LoVo (cell line): ENCODE measurements around the gene MICU1.
"Not testable (repeated sequence)": the region's sequence is repeated elsewhere in the genome, so short reads cannot be mapped to it uniquely, and the experiment has no call there.

Experiments
- DNase-seq: peaks from one replicate; pipeline ENCODE4 v3.0.0-alpha.2; 2016; ENCODE audit warnings: low spot score

MICU1 gene

DNA sequence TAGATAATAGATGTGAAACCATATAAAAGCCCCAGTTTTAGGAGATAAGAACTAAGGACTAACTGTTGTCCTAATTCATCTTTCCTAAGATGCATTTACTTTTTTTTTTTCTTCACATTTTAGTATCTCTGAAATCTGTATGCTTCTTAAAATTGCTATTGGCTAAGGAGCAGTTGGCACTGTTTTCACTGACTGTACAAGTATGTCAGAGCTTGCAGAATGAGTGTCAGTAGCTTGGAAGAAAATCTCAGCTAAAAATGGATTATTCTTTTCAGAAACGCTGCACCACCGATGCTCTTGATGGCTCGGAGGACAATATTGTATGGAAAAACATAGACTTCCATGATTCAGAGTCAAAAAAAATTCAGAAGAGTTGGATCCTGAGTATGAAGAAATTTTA, 180.0 kb downstream of the MICU1 start:
- DNase-seq: no peak

DNA sequence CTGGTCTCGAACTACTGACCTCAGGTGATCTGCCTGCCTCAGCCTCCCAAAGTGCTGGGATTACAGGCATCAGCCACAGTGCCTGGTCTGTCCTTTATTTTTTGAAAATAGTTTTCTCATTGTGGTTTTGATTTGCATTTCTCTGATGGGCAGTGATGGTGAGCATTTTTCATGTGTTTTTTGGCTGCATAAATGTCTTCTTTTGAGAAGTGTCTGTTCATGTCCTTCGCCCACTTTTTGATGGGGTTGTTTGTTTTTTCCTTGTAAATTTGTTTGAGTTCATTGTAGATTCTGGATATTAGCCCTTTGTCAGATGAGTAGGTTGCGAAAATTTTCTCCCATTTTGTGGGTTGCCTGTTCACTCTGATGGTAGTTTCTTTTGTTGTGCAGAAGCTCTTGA, 182.9 kb downstream of the MICU1 start:
- not testable (repeated sequence) for DNase-seq

DNA sequence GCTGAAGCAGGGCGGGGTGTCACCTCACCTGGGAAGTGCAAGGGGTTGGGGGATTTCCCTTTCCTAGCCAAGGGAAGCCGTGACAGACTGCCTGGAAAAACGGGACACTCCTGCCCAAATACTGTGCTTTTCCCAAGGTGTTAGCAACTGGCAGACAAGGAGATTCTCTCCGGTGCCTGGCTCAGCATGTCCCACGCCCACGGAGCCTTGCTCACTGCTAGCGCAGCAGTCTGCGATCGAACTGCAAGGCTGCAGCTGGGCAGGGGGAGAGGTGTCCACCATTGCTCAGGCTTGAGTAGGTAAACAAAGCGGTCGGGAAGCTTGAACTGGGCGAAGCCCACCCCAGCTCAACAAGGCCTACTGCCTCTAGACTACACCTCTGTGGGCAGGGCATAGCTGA, 190.3 kb downstream of the MICU1 start:
- no peak for DNase-seq

DNA sequence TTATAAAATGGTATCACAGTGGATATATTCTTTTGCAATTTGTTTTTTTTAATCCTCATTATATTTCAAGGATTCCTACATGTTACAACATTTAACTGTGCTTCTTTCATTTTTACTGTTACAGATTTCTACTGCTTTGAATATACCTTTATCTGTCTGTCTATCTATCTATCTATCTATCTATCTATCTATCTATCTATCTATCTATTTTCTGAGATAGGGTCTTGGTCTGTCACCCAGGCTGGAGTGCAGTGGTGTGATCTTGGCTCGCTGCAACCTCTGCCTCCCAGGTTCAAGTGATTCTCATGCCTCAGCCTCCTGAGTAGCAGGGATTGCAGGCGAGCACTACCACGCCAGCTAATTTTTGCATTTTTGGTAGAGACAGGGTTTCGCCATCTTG, 194.9 kb downstream of the MICU1 start:
- DNase-seq: not testable (repeated sequence)

DNA sequence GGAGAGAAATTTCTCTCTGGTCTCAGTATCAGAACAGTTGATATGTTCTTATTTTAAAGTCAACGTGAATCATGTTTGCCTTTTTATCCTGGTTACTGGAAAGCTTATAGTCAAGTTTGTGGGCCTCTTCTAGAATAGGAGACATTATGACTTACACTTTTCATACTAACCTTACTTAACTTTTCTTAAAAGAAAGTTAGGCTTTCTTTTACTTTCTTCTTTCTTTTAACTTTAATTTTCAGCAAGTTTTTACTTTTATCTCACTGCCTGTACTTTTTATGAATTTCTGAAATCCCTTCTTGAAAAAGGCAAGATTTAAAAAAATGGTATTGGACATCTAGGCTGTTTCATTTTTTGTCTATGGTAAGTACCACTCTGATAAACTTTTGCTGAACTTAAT, 195.9 kb downstream of the MICU1 start:
- no peak for DNase-seq

DNA sequence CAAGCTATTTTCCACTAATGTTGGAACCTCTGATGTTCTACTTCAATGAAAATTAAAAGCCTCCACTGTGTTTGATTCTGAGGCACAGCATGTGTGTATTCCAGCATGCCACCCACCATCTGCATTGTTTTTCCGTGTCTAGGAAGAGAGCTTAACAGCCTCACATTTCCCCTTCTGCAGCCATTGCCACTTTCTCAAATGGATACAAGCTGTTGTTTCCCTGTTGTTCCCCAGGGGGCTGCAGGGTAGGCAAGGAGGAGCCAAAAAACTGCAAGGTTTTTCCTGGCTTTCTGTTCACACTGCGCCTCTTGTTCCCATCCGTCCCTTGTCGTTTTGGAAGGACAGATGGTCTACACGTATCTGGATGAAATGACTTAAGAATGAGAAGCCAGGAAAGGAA, 198.9 kb downstream of the MICU1 start:
- no peak for DNase-seq

DNA sequence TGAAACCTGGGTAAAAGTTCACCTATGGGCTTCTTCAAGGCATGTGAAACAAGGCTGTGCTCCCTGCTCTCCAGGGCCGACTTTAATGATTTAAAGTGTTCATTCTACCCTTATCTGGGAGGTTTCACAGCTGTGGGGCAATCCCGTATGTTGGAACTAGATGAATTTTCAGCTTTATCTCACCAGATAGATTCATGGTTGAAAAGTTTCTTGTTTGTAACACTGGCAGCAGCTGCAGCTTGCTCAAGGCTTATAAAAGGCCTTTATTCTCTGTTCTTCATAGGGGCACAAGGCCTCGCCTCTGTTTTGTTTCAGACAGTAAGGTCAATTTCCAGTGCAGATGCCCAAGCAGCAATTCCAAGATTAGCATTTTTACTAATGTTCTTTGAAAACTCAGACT, 200.7 kb downstream of the MICU1 start:
- no peak for DNase-seq

DNA sequence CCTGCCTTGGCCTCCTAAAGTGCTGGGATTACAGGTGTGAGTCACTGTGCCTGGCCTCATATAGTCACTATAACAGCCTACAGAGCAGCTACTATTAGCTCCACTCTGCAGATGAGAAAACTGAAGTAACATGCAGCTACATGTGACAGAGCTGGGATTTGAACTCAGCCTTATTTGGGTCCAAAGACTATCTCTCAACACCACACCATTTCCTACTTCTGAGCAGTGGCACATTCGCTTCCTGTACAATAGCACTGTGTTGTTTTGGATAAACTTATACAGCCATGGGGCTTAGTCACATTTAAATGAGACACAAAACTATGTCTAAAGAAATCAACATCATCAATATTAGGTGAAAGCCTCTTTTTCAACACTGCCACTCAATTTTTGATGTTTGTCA, 201.3 kb downstream of the MICU1 start:
- DNase-seq: no peak

DNA sequence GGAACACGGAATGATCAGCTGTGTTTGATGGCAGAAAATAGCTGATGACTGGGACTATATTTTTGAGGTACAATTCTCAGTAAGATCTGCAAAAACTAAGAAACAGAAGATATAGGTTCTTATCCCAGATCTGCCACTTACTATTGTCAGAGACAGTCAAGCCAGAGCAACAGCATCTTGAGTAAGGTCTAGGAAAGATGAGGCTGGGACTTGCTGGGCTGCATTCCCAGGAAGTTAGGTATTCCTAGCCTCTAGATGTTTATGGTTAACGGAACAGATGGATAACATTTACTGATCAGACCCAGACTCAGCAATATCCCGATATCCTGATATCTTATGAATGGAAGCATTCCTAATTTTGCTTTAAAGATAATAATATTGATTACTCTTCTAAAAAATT, 202.5 kb downstream of the MICU1 start:
- no peak for DNase-seq

DNA sequence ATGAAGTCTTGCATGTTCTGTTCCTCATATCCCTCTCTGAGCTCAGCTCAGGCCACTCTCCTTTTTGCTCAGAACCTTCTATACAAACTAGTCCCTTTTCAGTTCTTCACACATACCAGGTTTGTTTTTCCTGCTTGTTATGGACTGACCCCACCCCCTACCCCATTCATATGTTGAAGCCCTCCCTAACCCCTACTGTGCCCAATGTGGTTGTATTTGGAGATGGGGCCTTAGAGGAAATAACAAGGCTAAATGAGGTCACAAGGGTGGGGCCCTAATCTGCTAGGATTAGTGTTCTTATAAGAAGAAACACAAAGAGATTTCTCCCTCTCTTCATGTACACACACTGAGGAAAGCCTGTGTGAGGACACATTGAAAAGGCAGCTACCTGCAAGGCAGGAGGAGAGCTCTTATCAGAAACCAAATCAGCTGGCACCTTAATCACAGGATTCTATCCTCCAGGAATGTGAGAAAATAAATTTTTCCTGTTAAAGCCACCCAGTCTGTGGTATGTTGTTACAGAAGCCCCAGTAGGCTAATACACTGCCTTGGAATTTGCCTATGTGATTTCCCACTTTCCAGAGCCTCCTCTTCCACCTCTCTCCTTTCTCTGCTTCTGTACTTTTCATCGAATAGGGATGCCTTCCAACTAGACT, 203.9 kb downstream of the MICU1 start:
- no peak for DNase-seq

DNA sequence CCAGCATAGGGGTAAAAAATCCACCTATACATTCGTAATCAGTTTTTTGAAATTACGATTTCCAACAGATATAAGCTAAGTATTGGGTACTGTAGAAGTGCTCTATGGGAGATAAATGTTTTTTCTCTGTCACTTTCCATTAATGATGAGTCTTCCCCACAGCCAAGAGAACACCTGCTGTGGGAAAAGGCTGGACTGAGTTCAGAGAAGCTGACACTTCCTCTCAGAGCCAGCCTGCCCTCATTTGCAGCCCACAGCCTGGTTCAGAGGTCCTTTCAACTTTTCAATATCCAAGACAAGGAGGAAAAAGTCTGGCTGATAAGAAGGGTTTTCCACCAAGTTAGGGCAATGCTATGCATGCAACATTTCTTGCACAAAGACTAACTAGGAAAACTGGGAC, 206.6 kb downstream of the MICU1 start:
- no peak for DNase-seq

DNA sequence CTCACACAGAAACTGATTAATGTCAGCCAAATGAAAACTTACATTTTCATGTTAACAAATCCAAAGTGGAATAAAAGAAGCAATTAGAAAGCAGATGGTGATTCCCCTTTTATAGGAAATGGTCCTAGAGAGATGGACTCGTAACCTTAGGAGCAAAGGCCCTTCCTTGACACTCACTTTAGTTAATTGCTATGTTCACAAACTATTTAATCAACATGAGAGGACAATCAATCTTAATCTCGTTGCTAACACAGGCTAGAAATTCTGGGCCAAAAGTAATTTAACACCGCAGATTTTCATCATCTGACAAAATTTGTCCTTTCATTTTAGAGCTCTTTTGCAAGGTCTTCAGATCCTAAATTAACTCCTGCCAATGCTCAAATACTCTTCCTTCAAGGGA, 207.2 kb downstream of the MICU1 start:
- DNase-seq: no peak

DNA sequence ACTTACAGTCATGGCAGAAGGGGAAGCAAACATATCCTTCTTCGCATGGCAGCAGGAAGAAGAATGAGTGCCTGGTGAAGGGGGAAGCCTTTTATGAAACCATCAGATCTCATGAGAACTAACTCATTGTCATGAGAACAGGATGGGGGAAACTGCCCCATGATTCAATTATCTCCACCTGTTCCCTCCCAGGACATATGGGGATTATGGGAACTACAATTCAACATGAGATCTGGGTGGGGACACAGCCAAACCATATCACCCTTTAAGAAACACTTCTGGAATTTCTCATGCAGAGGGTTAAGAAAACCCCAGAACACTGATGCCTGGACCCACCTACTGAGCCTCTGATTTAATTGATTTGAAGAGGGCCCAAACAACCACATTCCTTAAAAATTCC, 207.9 kb downstream of the MICU1 start:
- no peak for DNase-seq

DNA sequence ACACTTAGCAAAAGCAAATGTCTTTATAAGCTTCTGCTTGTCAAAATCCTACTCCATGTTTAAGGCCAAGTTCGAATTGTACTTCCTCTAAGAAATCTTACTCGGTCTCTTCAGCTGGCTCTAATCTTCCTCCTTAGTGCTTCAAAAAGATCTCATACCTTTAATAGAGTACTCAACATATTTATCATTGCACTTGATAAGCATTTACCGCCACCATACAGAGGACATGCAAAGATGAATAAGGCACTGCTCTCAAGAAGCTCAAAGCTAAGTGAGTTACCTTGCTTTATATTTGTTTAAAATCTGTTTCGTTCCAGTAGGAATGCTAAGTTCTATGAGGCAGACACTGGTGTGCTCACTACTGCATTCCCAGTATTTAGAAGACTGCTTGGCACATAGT, 209.2 kb downstream of the MICU1 start:
- no peak for DNase-seq

DNA sequence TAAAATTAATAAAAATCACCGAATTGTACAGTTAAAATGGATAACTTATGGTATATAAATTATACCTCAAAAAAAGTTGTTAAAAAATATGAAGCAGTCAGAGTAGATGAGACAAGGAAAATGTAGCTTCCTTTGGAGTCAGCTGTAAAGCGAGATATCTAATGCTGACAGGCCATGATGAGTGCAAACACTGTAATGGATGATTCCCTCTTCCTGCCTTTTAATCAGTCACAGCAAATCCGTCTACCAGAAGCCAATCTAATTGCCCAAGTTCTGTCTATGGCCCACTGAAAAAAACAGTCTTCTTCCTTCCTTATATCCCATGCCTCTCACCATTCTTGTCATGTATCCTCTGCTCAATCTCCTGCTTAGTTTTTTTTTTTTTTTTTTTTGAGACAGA, 211.2 kb downstream of the MICU1 start:
- DNase-seq: no peak

DNA sequence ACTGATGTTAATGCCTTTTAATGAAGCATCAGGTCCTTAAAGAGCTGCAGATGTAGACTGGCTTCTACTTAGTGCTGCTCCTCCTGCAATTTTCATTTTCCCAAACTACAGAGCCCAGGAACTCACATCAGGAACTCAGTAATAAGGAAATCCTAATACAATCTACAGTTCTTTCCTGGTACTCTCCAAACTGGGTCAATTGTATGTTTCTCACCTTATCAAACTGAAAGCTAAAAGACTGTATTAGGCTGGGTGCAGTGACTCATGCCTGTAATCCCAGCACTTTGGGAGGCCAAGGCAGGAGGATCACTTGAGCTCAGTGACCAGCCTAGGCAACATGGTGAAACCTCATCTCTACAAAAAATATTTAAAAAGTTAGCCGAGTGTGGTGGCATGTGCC, 216.7 kb downstream of the MICU1 start:
- DNase-seq: no peak

DNA sequence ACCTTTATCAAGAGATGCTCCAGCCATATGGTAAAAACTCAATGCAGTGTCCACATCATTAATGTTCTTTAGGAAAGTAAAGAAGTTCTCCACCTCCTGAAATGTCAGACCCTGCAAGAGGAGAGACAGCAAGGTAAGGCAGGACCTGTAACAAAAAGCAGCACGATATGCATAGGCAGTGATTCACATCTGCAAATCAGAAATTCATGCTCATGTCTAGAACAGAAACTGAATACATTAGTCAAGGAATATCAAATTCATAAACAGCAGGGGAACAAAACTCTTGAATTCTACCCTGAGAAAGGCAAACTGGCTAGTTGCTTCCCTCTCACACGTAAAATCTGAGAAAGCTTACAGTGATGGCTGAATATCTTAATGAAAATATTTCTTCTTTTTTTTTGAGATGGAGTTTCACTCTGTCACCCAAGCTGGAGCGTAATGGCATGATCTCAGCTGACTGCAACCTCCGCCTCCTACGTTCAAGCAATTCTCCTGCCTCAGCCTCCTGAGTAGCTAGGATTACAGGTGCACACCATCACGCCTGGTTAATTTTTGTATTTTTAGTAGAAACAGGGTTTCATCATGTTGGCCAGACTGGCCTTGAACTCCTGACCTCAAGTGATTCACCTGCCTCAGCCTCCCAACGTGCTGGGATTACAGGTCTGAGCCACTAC, 217.8 kb downstream of the MICU1 start:
- no peak for DNase-seq

DNA sequence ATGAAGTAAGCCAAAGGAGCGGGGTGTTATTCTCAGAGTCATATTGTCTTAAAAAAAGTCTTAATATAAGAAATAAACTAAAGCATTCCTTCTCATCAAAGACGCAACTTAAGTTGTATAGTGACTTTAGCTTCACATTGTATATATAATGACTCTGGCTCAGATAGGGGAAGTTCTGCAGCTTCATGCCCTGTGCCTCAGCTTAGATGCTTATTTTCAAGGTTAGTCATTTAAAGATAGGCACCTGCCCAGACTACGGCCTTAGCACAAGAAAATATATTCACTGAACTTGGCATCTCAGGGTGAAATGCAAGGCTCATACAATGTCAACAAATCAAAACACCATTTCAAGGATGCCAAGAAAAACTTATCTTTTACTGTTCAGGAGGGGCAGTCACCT, 218.4 kb downstream of the MICU1 start:
- no peak for DNase-seq

DNA sequence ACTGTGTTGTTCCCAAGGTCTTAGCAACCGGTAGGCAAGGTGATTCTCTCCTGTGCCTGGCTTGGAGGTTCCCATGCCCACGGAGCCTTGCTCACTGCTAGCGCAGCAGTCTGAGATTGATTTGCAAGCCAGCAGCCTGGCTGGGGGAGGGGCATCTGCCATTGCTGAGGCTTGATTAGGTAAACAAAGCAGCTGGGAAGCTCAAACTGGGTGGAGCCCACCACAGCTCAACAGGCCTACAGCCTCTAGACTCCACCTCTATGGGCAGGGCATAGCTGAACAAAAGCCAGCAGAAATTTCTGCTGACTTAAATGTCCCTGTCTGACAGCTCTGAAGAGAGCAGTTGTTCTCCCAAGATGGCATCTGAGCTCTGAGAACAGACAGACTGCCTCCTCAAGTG, 230.3 kb downstream of the MICU1 start:
- not testable (repeated sequence) for DNase-seq

DNA sequence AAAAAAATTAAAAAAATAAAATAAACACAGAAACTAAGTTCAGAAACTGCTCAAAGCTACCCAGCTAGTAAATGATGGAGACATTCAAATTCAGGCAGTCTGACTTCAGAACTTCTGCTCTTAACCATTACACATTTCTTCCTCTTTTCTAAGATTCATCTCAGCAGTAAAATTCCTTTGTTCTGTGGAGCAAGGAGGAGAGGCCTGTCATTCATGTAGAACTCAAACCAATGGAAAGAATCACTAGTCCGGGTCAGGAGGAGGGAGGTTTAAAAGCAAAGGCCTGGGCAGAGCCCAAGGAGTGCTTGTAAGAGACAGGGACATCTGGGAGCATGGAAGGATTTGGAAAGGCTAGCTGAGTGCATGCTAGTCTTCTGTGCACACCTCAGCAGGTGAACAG, 233.3 kb downstream of the MICU1 start:
- no peak for DNase-seq

DNA sequence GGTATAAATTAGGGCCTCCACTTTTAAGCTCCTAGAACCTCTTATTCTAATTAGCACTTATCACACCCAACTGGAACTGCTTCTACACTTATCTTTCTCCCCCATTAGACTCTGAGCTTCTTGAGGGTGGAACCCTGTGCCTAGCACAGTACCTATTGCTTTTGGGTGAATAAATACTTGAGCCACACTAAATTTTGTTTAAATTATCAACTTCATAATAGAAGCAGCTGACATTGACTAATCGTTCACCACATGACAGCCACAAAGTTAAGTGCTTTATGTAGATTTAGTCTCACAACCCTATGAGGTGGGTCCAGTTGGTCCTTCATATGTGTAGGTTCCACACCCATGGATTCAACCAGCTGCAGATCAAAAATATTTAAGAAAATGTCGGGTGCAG, 235.1 kb downstream of the MICU1 start:
- no peak for DNase-seq

DNA sequence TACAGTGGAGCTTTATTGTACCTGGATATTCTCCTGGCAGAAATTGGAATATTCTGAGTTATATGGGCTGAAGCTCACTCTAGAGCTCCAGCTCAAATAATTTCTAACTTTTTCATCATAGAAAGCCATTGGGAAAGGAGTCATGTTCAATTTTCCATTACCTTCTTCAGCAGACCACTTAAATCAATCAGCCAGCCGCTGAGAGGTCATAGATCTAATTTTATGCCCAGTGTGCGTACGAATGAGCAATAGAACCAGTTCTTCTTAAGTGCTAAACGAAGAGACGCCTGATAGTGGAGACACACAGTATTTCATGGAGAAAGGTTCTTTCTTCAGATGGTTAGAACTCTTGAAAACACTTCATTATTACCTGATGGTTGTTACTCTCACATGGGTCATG, 236.2 kb downstream of the MICU1 start:
- DNase-seq: no peak

DNA sequence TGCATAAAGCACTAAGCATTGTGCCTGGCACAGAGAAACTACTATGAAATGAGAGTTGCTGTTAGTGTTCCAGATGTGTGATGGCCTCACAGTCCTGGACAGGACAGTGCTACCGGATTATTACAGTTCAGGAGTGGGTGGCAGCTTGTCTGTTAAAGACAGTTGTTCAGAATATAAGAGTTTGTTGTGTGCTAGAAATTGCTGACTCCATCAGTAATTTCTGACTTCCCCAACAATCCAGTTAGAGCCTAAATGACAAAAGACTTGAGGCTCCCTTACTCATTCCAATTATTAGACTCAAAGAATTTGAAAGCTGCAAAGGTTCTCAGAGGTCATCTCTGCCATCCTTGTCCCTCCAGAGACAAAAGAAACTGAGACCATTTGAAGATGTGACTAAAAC, 236.9 kb downstream of the MICU1 start:
- no peak for DNase-seq

DNA sequence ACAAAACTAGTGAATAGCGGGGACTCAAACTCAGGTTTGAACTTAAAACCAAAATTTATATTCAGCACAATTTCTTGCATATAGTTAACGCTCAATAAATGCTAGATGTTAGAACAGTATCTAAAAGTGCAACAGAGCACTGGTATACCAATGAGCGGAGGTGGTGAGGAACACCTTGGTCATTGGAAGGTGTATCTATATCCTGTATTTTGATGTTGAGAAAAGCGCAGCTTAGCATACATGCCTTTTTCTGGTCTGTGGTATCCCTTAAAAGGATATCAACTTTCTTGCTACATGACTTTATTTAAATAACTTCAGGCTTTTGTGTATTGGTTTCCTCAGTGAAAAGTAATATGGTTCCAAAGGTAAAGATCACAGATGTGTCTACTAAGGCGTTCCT, 237.8 kb downstream of the MICU1 start:
- DNase-seq: no peak
